Activated T-helper 17 cell treated with anti-CD3 and anti-CD28 coated beads, Interleukin-2, amount 50 U/mL, for 72 hours (primary cell): ENCODE results near the gene PRDM7. TPM values are rescaled to one million over a fixed set of nuclear protein-coding genes. Genes with fewer than 3 reads are reported as not detected.
"Not testable (repeated sequence)": the region's sequence is repeated elsewhere in the genome, so short reads cannot be mapped to it uniquely, and the experiment has no call there.

Source experiments
- ATAC-seq: fragments of 150-1000 bp; cut with Tn5 transposase; replicated peaks from 2 replicates; pipeline ENCODE4 v1.10.0; 2021; ENCODE audit warnings: mild to moderate bottlenecking, moderate library complexity
- H3K27ac Mint-ChIP-seq: one replicate; pipeline ENCODE4 v1.8.0; 2022; ENCODE audit warnings: mixed read lengths
- H3K27me3 Mint-ChIP-seq: one replicate; pipeline ENCODE4 v1.8.0; 2022; ENCODE audit warnings: mixed read lengths
- H3K36me3 Mint-ChIP-seq: one replicate; pipeline ENCODE4 v1.8.0; 2022; ENCODE audit warnings: low read depth, mild to moderate bottlenecking, mixed read lengths
- H3K4me1 Mint-ChIP-seq: one replicate; pipeline ENCODE4 v1.8.0; 2022; ENCODE audit warnings: mixed read lengths
- H3K4me3 Mint-ChIP-seq: one replicate; pipeline ENCODE4 v1.8.0; 2022; ENCODE audit warnings: mild to moderate bottlenecking, mixed read lengths
- H3K9me3 Mint-ChIP-seq: one replicate; pipeline ENCODE4 v1.8.0; 2022; ENCODE audit warnings: mixed read lengths
- total RNA-seq, 2 donors: library from RNA; stranded (reverse); gene quantifications; one replicate each; pipeline ENCODE4 v1.2.3, GENCODE V29; 2022

The PRDM7 gene
- under 1 TPM in 1 of 2 donors, not detected in 1; 0.13 TPM for total RNA-seq

DNA sequence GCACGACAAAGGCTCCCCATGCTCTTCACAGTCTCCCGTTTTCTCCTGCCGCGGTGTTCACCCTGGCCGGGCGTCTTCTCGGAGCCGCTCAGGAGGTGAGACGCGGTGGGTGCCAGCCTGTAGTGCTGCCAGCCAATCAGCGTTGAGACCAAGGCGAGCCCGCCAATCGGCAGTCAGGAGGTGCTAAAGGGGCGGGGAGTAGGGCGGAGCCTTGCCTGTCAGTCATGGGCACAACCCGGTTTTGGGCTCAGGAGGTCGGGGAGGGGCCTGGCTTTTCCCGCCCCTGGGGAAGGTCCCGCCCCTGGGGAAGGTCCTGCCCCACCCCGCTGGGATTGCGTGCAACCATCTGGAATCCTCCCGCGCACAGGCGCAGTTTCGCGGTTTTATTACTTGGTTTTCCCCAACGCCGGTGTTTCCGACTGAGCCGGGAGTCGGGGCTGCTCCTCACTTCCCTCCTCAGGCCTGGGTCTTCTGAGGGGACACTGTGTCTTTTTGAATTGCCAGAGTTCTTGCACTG, at the start of gene PRDM7:
PRDM7 (minus strand) TSS at position 92 of the 517 bp plus-strand sequence. CDS start 1,421 bp downstream, outside the sequence.
- ATAC-seq = peak; percentile 95

GRCh38 chr16:90121846-90122245, 44.7 kb upstream of the PRDM7 start:
- H3K9me3 Mint-ChIP-seq, H3K4me1 Mint-ChIP-seq, ATAC-seq, H3K36me3 Mint-ChIP-seq, H3K4me3 Mint-ChIP-seq, H3K27ac Mint-ChIP-seq, H3K27me3 Mint-ChIP-seq: not testable (repeated sequence)

More for the DNA sequence above, at the start of gene PRDM7:
- peaks cover 19% of the 10 kb centered on the region for H3K4me1 Mint-ChIP-seq
- peak within 1 kb of the TSS; percentile 83 for H3K27ac Mint-ChIP-seq
- H3K36me3 Mint-ChIP-seq = no peaks in the 10 kb centered on the region
- H3K9me3 Mint-ChIP-seq = no peaks in the 10 kb centered on the region
- peaks cover 3% of the 10 kb centered on the region for H3K27me3 Mint-ChIP-seq
- H3K4me3 Mint-ChIP-seq = peak within 1 kb of the TSS; percentile 90

DNA sequence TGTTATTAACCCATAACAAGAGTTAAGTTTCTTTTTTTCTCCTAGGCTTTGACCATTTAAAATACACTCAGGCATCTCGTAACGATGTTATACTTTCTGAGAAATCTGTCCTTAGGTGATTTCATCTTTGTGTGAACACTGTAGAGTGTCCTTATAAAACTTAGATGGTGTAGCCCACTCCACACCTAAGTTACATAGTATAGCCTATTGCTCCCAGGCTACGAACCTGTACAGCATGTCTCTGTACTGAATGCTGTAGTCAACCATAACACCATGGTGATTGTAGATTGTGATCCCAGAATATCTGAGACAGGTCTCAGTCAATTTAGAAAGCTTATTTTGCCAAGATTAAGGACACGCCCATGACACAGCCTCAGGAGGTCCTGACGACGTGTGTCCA, 30.5 kb upstream of the PRDM7 start:
- H3K4me1 Mint-ChIP-seq, H3K27me3 Mint-ChIP-seq, H3K9me3 Mint-ChIP-seq, H3K4me3 Mint-ChIP-seq, ATAC-seq, H3K27ac Mint-ChIP-seq, H3K36me3 Mint-ChIP-seq: not testable (repeated sequence)

DNA sequence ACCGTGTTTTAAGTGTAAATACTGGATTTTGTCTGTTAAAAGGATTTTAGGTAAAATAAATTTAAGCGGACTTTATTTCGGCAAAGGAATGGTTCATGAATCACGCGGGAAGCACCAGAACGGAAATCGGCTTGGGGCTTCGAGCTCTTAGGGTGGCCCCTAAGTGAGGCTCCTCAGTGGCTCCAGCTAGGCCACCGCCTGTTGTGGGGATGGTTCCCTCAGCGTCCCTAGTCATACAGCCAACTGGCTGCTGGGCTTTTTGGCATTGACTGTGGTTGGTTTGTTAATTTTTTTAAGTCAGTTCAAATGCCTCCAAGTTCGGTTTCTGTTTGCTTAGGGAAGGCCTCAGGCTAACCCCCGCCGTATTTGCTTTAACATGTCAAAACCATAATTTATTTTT, 29.9 kb upstream of the PRDM7 start:
- not testable (repeated sequence) for H3K4me1 Mint-ChIP-seq, ATAC-seq, H3K27ac Mint-ChIP-seq, H3K9me3 Mint-ChIP-seq, H3K36me3 Mint-ChIP-seq, H3K27me3 Mint-ChIP-seq
- peak overlapping the region; percentile 67 for H3K4me3 Mint-ChIP-seq

DNA sequence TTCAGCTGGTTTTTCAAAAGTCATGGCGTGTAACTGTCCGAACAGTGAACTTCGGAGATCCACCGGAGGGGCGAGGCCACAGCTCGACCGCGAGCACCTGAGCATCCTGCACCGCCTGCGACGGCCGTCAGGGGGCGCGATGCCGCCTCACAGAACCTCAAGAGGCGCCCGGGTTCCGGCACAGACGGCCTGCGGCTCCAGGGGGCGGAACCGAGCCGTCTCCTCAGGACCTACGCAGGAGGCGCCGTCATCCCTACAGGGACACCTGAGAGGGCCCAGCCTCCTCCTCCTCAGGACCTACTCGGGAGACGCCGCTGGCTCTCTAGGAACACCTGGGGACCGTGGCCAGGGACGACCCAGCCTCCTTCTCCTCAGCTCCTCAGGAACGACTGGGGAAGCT, 29.1 kb upstream of the PRDM7 start:
- H3K36me3 Mint-ChIP-seq, H3K9me3 Mint-ChIP-seq, H3K27me3 Mint-ChIP-seq, H3K4me1 Mint-ChIP-seq, H3K27ac Mint-ChIP-seq: not testable (repeated sequence)
- peak; percentile 99 for ATAC-seq
- H3K4me3 Mint-ChIP-seq = peak overlapping the region; percentile 67

- not testable (repeated sequence) for H3K9me3 Mint-ChIP-seq, ATAC-seq, H3K36me3 Mint-ChIP-seq, H3K4me3 Mint-ChIP-seq, H3K4me1 Mint-ChIP-seq, H3K27ac Mint-ChIP-seq, H3K27me3 Mint-ChIP-seq
These were observed 27.6 kb upstream of the PRDM7 start for GRCh38 chr16:90104725-90105124.

DNA sequence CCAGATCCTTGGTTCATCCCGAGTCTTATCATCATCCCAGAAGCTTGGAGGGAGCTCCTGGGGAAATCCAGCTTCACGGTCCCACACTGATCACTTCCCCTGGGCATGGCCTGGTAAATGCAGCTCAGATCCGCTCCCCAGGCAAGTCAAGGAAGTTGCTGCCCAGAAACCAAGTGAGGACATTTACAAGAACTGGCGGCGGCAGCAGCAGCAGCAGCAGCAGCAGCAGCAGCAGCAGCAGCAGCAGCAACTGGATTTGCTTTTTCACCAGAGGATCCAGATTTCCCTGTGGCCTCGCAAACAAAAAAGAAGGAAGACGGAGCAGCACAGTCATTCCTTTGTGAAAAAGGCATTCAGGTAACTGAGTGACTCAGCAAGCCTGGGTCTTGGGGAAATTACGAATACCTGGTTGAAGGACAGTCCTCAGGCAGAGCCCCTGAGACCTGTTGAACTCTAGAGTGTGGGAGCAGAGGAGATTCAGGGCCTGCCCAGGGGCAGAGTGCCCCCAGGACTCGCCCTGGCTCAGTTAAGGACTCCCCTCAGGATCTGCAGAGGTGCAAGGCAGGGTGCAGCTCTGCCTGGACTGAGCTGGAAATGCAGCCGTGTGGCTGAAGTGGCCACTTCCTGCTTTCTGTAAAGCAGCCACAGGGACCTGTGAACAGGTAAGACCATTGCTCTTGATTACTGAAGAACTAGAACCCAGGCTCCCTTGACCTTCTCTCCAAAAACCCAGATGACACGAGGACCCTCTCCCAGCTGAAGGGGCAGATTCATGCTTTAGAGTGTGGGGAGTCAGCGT, 25.2 kb upstream of the PRDM7 start:
- not testable (repeated sequence) for H3K4me3 Mint-ChIP-seq, H3K9me3 Mint-ChIP-seq, H3K36me3 Mint-ChIP-seq, H3K27ac Mint-ChIP-seq, ATAC-seq, H3K4me1 Mint-ChIP-seq, H3K27me3 Mint-ChIP-seq

- not testable (repeated sequence) for H3K4me1 Mint-ChIP-seq, H3K36me3 Mint-ChIP-seq, ATAC-seq, H3K4me3 Mint-ChIP-seq, H3K27me3 Mint-ChIP-seq, H3K9me3 Mint-ChIP-seq, H3K27ac Mint-ChIP-seq
These were observed 24.2 kb upstream of the PRDM7 start for GRCh38 chr16:90101332-90101731.

DNA sequence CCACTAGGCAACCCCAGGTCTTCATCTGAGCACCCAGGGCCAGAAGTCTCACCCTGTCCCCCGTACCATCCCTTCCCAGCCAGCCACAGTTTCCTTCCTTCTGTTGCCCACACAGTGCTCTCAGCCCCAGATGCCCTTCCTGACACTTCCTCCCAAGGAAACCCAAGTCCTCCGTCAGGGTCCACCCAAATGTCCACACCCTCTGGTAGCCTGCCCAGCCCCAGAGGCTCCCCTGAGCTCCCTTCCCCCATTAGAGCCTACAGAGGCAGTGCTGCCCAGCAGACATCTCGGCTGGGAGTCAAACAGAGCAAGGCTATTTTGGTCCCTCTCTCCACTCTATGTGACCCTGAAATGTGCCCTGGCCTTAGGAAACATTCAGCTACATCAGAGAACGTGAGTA, 23.7 kb upstream of the PRDM7 start:
- not testable (repeated sequence) for H3K4me1 Mint-ChIP-seq, H3K4me3 Mint-ChIP-seq, H3K9me3 Mint-ChIP-seq, H3K27ac Mint-ChIP-seq, ATAC-seq, H3K36me3 Mint-ChIP-seq, H3K27me3 Mint-ChIP-seq

- H3K36me3 Mint-ChIP-seq, H3K27me3 Mint-ChIP-seq, H3K9me3 Mint-ChIP-seq, ATAC-seq, H3K27ac Mint-ChIP-seq, H3K4me1 Mint-ChIP-seq, H3K4me3 Mint-ChIP-seq: not testable (repeated sequence)
These were observed 23.1 kb upstream of the PRDM7 start for GRCh38 chr16:90100229-90100628.

- H3K4me1 Mint-ChIP-seq, H3K27ac Mint-ChIP-seq, H3K9me3 Mint-ChIP-seq, ATAC-seq, H3K4me3 Mint-ChIP-seq, H3K27me3 Mint-ChIP-seq, H3K36me3 Mint-ChIP-seq: not testable (repeated sequence)
These were observed 21.8 kb upstream of the PRDM7 start for GRCh38 chr16:90098936-90099335.

DNA sequence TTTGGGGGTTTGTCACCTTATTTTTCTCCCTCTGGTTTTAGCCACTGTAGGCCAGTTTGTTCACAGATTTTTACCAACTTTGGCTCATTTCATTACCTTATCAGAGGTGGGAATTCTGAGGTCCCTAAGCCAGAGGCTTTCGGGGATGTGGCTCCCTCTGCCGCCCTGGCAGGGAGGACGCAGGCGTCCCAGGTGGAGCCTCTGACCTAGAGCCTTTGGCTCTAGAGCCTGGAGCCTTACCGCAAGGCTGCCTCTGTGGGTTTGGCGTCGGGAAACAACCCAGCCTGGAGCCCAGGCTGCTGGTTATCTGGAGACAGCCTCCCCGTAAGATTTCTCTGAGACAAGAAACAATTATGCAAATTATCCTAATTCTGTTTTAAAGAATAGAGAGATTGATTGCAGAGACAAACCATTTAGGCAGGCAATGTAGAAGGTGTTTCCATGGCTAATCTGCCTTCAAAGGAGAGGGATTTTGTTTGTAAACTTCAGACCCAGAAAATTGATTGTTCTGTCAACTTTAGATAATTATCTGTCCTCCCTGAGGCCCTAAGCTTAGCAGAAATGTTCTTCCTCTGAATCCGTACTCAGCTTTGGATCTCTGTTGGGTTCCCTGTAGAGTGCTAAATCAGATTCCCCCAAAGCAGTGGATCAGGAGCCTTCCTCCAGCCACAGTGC, 20.0 kb upstream of the PRDM7 start:
- H3K27ac Mint-ChIP-seq = not testable (repeated sequence)

GRCh38 chr16:90094791-90095190, 17.7 kb upstream of the PRDM7 start:
- H3K27me3 Mint-ChIP-seq, H3K9me3 Mint-ChIP-seq, H3K27ac Mint-ChIP-seq, H3K4me3 Mint-ChIP-seq, ATAC-seq, H3K36me3 Mint-ChIP-seq, H3K4me1 Mint-ChIP-seq: not testable (repeated sequence)

More for the DNA sequence above, 20.0 kb upstream of the PRDM7 start:
- not testable (repeated sequence) for H3K4me3 Mint-ChIP-seq, H3K27me3 Mint-ChIP-seq, H3K36me3 Mint-ChIP-seq, H3K9me3 Mint-ChIP-seq, H3K4me1 Mint-ChIP-seq, ATAC-seq

GRCh38 chr16:90094296-90094695, 17.2 kb upstream of the PRDM7 start:
- not testable (repeated sequence) for H3K27me3 Mint-ChIP-seq, H3K9me3 Mint-ChIP-seq, H3K27ac Mint-ChIP-seq, H3K36me3 Mint-ChIP-seq, ATAC-seq, H3K4me3 Mint-ChIP-seq, H3K4me1 Mint-ChIP-seq

- not testable (repeated sequence) for H3K36me3 Mint-ChIP-seq, H3K9me3 Mint-ChIP-seq, ATAC-seq, H3K27ac Mint-ChIP-seq, H3K4me1 Mint-ChIP-seq, H3K27me3 Mint-ChIP-seq, H3K4me3 Mint-ChIP-seq
These were observed 16.7 kb upstream of the PRDM7 start for GRCh38 chr16:90093799-90094198.
